ENCODE measurements around the gene FBXO21.

DNA sequence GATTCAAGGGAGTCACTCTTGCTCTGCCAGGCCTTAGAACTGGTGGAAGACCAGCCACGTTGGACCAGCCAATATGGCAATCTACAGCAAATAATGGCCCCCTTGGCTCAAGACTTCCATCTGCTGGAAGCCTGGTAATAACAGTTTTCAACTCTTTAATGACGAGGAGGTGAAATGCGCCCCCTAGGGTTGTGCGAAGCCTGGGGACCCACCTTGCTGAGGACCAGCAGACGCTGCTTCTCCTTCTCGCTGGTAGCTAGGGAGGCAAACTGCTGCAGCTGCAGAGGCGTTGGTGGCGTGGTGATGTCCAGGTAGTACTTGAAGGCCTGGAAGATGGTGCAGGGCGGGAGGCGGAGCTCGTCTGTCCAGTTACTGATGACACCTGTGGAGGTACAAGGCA, 41.5 kb upstream of the FBXO21 start:
- TF ChIP-seq, protein P1, sequence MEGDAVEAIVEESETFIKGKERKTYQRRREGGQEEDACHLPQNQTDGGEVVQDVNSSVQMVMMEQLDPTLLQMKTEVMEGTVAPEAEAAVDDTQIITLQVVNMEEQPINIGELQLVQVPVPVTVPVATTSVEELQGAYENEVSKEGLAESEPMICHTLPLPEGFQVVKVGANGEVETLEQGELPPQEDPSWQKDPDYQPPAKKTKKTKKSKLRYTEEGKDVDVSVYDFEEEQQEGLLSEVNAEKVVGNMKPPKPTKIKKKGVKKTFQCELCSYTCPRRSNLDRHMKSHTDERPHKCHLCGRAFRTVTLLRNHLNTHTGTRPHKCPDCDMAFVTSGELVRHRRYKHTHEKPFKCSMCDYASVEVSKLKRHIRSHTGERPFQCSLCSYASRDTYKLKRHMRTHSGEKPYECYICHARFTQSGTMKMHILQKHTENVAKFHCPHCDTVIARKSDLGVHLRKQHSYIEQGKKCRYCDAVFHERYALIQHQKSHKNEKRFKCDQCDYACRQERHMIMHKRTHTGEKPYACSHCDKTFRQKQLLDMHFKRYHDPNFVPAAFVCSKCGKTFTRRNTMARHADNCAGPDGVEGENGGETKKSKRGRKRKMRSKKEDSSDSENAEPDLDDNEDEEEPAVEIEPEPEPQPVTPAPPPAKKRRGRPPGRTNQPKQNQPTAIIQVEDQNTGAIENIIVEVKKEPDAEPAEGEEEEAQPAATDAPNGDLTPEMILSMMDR (IDR thresholded peaks at IDR 0.05; ENCODE audit: low read depth, low read length, poor library complexity, severe bottlenecking), result peak; percentile 54
- TF ChIP-seq EZH2phosphoT487 (IDR thresholded peaks at IDR 0.05; ENCODE audit: borderline replicate concordance, low read length), result no peak

All from DOHH2 (cell line).